Activated CD4-positive, alpha-beta T cell treated with anti-CD3 and anti-CD28 coated beads, Interleukin-2, amount 10 ng/mL, durations not matched to agents 24 days and 14 days (primary cell): ENCODE data around the gene LIPC. TPM values are rescaled to one million over a fixed set of nuclear protein-coding genes. Genes with fewer than 3 reads are reported as not detected.
A peak's percentile ranks its signal among the peaks of the same experiment; 100 is the strongest.

Experiments used
- DNase-seq: peaks from one replicate; pipeline ENCODE4 v3.0.0; 2022
- H3K27ac Mint-ChIP-seq: one replicate; pipeline ENCODE4 v1.8.0; 2022; ENCODE audit warnings: mild to moderate bottlenecking, mixed read lengths
- H3K27me3 Mint-ChIP-seq: one replicate; pipeline ENCODE4 v1.8.0; 2022; ENCODE audit warnings: mixed read lengths
- H3K36me3 Mint-ChIP-seq: one replicate; pipeline ENCODE4 v1.8.0; 2022; ENCODE audit warnings: low read depth, mild to moderate bottlenecking, mixed read lengths
- H3K4me1 Mint-ChIP-seq: one replicate; pipeline ENCODE4 v1.8.0; 2021; ENCODE audit warnings: mixed read lengths
- H3K4me3 Mint-ChIP-seq: one replicate; pipeline ENCODE4 v1.8.0; 2022; ENCODE audit warnings: mild to moderate bottlenecking, moderate library complexity, mixed read lengths
- H3K9me3 Mint-ChIP-seq: one replicate; pipeline ENCODE4 v1.8.0; 2021; ENCODE audit warnings: mixed read lengths
- intact Hi-C: fragments of 100-400 bp; cut with micrococcal nuclease; formaldehyde crosslinking; loops from one replicate; pipeline ENCODE4 v1.15.1; 2023
- total RNA-seq: library from RNA; stranded (reverse); gene quantifications from 2 replicates; pipeline ENCODE4 v1.2.3, GENCODE V29; 2022

Gene LIPC
- total RNA-seq, 1 donor from 2014 or later: 0.93 TPM

GRCh38 chr15:58512522-58512921, 80.7 kb downstream of the LIPC start:
- intact Hi-C loops: no loop called here

GRCh38 chr15:58513008-58513407, 81.2 kb downstream of the LIPC start:
- Mint-ChIP-seq H3K9me3 (peaks cover 15% of the 10 kb centered on the region), H3K27ac (no peak overlapping the region), H3K36me3 (peaks cover 8% of the 10 kb centered on the region), H3K4me1 (peaks cover 36% of the 10 kb centered on the region), H3K27me3 (no peaks in the 10 kb centered on the region), H3K4me3 (no peak overlapping the region)
- DNase-seq: no peak
- intact Hi-C loops: no loop called here

More at GRCh38 chr15:58512522-58512921, 80.7 kb downstream of the LIPC start:
- no peak overlapping the region for H3K4me3 Mint-ChIP-seq
- H3K27me3 Mint-ChIP-seq: no peaks in the 10 kb centered on the region
- peaks cover 8% of the 10 kb centered on the region for H3K36me3 Mint-ChIP-seq
- peaks cover 20% of the 10 kb centered on the region for H3K9me3 Mint-ChIP-seq
- H3K27ac Mint-ChIP-seq: no peak overlapping the region
- no peak for DNase-seq
- peaks cover 33% of the 10 kb centered on the region for H3K4me1 Mint-ChIP-seq

- H3K27ac Mint-ChIP-seq: no peak overlapping the region
- peaks cover 12% of the 10 kb centered on the region for H3K9me3 Mint-ChIP-seq
- intact Hi-C loops: no loop called here
- no peak for DNase-seq
- no peaks in the 10 kb centered on the region for H3K27me3 Mint-ChIP-seq
- no peak overlapping the region for H3K4me3 Mint-ChIP-seq
- H3K4me1 Mint-ChIP-seq: peaks cover 45% of the 10 kb centered on the region
- H3K36me3 Mint-ChIP-seq: peaks cover 8% of the 10 kb centered on the region
Observed at GRCh38 chr15:58513726-58514336, 82.0 kb downstream of the LIPC start.

DNA sequence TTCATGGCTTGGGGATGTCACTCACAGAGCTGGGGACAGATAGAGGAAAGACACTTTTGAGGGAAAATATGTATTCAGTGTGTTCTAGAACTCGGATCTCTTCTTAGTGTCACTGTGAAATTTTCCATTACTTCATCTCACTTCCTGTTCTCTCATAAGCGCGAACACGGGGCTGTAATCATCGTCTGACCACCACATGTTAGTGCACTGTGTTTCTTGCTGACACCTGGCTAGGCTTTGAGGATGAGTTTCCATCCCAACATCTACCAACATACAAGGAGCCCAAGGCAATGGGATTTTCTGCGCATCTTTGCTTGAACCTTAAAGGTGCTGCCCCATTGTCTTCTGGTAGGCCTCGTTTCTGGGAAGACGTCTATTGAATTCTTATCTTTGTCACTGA, 84.0 kb downstream of the LIPC start:
- Mint-ChIP-seq H3K27ac (peak overlapping the region; percentile 86), H3K4me1 (peaks cover 60% of the 10 kb centered on the region), H3K9me3 (peaks cover 12% of the 10 kb centered on the region), H3K4me3 (peak overlapping the region; percentile 68), H3K27me3 (no peaks in the 10 kb centered on the region), H3K36me3 (peaks cover 8% of the 10 kb centered on the region)
- intact Hi-C loops: no loop called here
- DNase-seq: peak; percentile 81

GRCh38 chr15:58517252-58517681, 85.5 kb downstream of the LIPC start:
- H3K9me3 Mint-ChIP-seq: peaks cover 12% of the 10 kb centered on the region
- peak; percentile 81 for DNase-seq
- H3K36me3 Mint-ChIP-seq: peaks cover 8% of the 10 kb centered on the region
- peak overlapping the region; percentile 37 for H3K4me3 Mint-ChIP-seq
- intact Hi-C loops: loop anchor here (1.0 kb wide), 3 partner anchors 28 to 60 kb away; no protein-coding TSS in a partner anchor
- peaks cover 70% of the 10 kb centered on the region for H3K4me1 Mint-ChIP-seq
- H3K27me3 Mint-ChIP-seq: no peaks in the 10 kb centered on the region
- H3K27ac Mint-ChIP-seq: peak overlapping the region; percentile 86

DNA sequence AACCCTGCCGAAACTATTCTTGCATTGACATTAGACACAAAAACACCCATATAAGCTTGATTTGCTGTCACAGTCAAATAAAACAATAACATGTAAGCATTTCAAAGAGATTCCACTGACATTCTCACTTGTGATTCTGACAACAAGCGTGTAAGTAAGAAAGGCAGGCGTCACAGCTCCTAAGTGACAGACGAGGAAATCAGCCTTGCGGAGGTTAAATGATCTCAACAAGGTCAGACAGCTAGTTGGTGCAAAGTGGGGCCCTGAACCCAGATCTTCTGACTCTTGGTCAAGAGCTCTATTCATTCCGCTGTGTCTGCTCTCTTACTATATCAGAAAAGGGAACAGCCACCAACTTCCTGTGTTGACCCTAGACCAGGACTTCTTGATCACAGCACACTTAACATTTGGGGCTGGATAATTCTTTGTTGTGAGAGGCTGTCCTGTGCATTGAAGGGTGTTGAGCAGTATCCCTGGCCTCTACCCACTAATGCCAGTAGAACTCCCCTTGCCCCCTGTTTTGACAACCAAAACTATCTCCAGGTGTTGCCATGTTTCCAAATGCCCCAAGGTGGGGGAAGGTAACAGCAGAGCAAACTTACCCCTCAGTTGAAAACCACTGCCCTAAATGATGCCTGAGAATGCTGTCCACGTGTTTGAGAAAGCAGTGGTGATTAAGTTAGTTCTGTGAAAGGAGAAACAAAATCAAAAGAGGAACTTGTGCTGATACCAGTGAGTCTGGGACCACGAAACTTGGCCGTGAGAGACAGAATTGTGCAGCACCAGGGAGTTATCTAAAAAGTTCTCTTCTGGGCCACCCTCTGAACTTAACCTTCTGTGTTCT, 86.1 kb downstream of the LIPC start:
- Mint-ChIP-seq H3K27ac (peak overlapping the region; percentile 86), H3K4me3 (peak overlapping the region; percentile 37), H3K9me3 (peaks cover 12% of the 10 kb centered on the region), H3K27me3 (no peaks in the 10 kb centered on the region), H3K36me3 (peaks cover 8% of the 10 kb centered on the region), H3K4me1 (peaks cover 70% of the 10 kb centered on the region)
- intact Hi-C loops: loop anchor here (1.0 to 2.0 kb wide), 4 partner anchors 27 to 231 kb away; partner anchors contain the start of gene ADAM10
- DNase-seq: peak; percentile 77

GRCh38 chr15:58518626-58519025, 86.8 kb downstream of the LIPC start:
- H3K27me3 Mint-ChIP-seq: no peaks in the 10 kb centered on the region
- intact Hi-C loops: loop anchor here (2.0 kb wide), 1 partner anchor 230 kb away; the partner anchor contains the start of gene ADAM10
- peak overlapping the region; percentile 86 for H3K27ac Mint-ChIP-seq
- H3K36me3 Mint-ChIP-seq: peaks cover 8% of the 10 kb centered on the region
- peak overlapping the region; percentile 37 for H3K4me3 Mint-ChIP-seq
- DNase-seq: peak; percentile 72
- H3K9me3 Mint-ChIP-seq: peaks cover 12% of the 10 kb centered on the region
- H3K4me1 Mint-ChIP-seq: peaks cover 66% of the 10 kb centered on the region

DNA sequence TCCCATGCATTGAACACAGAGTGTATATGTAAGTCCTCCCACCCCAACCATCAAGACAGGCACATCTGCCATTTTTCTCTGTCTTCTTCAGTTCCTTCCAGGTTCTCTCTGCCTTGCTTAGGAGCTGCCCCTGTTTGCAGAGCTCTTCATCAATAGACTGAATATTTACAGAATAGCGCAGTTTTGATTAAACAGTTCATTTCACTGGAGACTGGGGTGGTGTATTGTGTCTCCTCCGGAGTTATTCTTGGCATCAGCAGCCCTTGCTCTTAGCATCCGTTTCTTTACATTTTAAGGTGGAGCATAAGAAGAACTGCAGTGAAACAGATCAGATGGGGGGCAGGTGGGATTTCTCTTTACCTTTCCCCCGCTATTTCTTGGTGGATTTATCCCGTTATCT, 87.7 kb downstream of the LIPC start:
- DNase-seq: no peak
- peaks cover 8% of the 10 kb centered on the region for H3K36me3 Mint-ChIP-seq
- peak overlapping the region; percentile 49 for H3K27ac Mint-ChIP-seq
- H3K4me3 Mint-ChIP-seq: no peak overlapping the region
- intact Hi-C loops: loop anchor here (2.0 kb wide), 1 partner anchor 229 kb away; the partner anchor contains the start of gene ADAM10
- peaks cover 12% of the 10 kb centered on the region for H3K9me3 Mint-ChIP-seq
- H3K4me1 Mint-ChIP-seq: peaks cover 66% of the 10 kb centered on the region
- no peaks in the 10 kb centered on the region for H3K27me3 Mint-ChIP-seq

- no peaks in the 10 kb centered on the region for H3K27me3 Mint-ChIP-seq
- no peak overlapping the region for H3K4me3 Mint-ChIP-seq
- H3K9me3 Mint-ChIP-seq: peaks cover 8% of the 10 kb centered on the region
- intact Hi-C loops: no loop called here
- peaks cover 8% of the 10 kb centered on the region for H3K36me3 Mint-ChIP-seq
- no peak for DNase-seq
- H3K27ac Mint-ChIP-seq: peak overlapping the region; percentile 8
- H3K4me1 Mint-ChIP-seq: peaks cover 64% of the 10 kb centered on the region
Observed at GRCh38 chr15:58520464-58520863, 88.7 kb downstream of the LIPC start.

DNA sequence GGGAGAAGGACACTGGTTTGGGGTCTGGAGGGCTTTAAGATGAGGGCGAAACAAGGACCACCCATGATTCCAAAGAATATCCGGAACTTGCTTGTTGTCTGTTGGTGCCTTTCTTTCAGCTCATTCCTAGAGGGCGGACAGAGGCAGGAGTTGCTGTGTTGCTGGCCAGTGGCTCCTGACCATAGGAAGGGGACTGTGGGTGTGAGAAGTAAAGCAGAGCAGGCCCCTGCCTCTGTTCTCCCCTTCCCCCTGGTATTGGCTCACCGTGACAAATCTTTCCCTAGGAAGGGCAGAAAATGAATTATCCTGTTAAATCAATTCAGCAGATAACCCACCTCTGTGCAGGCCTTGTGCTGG, 89.1 kb downstream of the LIPC start:
- Mint-ChIP-seq H3K4me1 (peaks cover 59% of the 10 kb centered on the region), H3K27ac (no peak overlapping the region), H3K36me3 (peaks cover 4% of the 10 kb centered on the region), H3K27me3 (no peaks in the 10 kb centered on the region), H3K4me3 (no peak overlapping the region), H3K9me3 (peaks cover 4% of the 10 kb centered on the region)
- DNase-seq: no peak
- intact Hi-C loops: no loop called here

DNA sequence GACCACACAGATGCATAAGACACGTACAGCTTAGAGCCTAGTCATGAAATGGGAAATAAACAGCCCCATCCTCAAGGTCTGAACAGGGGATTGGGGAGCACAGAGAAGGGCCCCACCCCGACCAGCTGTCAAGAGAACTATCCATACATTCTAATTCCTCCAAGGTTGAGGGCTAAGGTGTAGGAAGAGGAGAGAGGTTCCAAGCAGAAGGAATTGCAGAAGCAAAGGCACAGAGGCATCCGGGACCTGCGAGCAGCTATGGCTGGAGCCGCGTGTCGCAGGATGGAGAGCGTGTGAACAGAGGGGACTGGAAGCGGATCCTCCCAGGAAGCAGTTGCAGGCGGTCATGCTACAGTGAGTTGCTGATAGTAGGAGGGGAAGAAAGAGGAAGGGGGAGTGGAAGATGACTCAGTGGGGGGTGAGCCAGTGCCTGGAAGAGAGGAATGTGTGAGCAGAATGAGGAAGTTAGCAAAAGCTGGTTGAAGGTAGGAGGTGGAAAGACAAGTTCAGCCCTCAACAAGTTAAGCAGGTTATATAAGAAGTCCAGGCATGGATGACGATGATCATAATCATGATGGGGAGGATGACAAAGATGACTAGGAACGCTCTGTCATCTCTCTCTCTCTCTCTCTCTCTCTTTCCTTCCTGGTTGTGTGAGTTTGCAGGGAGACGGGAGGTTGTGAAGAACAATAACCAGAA, 89.7 kb downstream of the LIPC start:
- Mint-ChIP-seq H3K27me3 (no peaks in the 10 kb centered on the region), H3K27ac (peak overlapping the region; percentile 21), H3K4me3 (no peak overlapping the region), H3K9me3 (peaks cover 1% of the 10 kb centered on the region), H3K36me3 (peaks cover under 1% of the 10 kb centered on the region), H3K4me1 (peaks cover 54% of the 10 kb centered on the region)
- intact Hi-C loops: no loop called here
- no peak for DNase-seq

DNA sequence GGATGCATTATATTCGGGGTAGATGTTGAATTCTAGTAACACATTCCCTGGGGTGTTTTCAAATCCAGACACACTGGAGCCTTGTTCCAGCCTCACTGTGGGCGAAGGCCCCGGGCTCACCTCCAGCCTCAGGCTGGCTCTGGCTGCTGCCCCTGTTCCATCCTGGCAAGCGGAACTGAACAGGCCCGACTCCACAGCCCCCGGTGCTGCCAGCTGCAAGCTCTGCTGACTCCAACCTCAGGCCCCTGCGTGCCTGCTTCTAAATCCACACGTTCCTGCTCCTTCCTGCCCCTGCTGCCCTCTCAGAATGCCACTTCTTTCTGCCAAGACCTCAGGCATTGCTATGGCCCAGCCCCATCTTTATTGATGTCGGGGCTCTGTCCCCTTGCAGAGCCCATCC, 90.6 kb downstream of the LIPC start:
- H3K9me3 Mint-ChIP-seq: no peaks in the 10 kb centered on the region
- H3K4me1 Mint-ChIP-seq: peaks cover 45% of the 10 kb centered on the region
- intact Hi-C loops: no loop called here
- no peaks in the 10 kb centered on the region for H3K27me3 Mint-ChIP-seq
- H3K4me3 Mint-ChIP-seq: no peak overlapping the region
- DNase-seq: no peak
- H3K27ac Mint-ChIP-seq: no peak overlapping the region
- no peaks in the 10 kb centered on the region for H3K36me3 Mint-ChIP-seq

DNA sequence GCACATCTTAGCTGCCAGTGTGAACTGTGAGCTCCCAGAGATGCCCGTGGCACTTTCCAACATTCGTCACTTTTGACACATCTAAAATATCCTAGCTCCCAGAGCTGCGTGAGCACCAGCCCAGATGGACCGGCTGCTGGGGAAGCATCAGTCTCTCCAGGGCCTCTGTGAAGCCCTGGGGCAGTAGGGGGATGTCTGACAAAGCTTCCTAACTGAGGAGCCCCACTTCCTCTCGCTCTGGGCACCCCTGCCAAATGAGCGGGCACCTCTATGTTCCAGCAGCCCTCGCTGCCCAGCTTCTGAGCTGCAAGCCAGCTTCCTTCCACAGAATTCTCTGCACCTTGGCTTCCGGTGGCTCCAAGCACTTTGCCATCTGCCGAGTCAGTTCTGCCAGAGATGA, 91.1 kb downstream of the LIPC start:
- Mint-ChIP-seq H3K4me1 (peaks cover 41% of the 10 kb centered on the region), H3K9me3 (no peaks in the 10 kb centered on the region), H3K27me3 (no peaks in the 10 kb centered on the region), H3K27ac (no peak overlapping the region), H3K36me3 (no peaks in the 10 kb centered on the region), H3K4me3 (no peak overlapping the region)
- DNase-seq: no peak
- intact Hi-C loops: no loop called here

DNA sequence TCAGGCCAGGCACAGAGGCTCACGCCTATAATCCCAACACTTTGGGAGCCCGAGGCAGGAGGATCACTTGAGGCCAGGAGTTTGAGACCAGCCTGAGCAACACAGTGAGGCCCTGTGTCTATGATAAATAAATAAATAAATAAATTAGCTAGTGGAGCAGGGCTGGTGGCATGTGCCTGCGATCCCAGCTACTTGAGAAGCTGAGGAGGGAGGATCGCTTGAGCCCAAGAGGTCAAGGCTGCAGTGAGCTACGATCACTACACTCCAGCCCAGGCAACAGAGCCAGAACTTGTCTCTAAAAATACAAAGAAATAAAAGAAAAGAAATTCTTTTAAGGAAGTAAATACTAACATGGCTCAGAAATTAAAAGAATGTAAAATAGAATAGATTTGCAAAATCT, 91.8 kb downstream of the LIPC start:
- peaks cover 33% of the 10 kb centered on the region for H3K4me1 Mint-ChIP-seq
- no peak for DNase-seq
- H3K27me3 Mint-ChIP-seq: no peaks in the 10 kb centered on the region
- no peak overlapping the region for H3K4me3 Mint-ChIP-seq
- intact Hi-C loops: no loop called here
- H3K36me3 Mint-ChIP-seq: no peaks in the 10 kb centered on the region
- no peaks in the 10 kb centered on the region for H3K9me3 Mint-ChIP-seq
- H3K27ac Mint-ChIP-seq: no peak overlapping the region
